GM06990 (cell line): ENCODE measurements around the gene PTPN4.

ENCODE experiments used
- DNase-seq: peaks from one replicate; pipeline ENCODE4 v3.0.0-alpha.2; 2011; ENCODE audit not compliant: insufficient read length; ENCODE audit errors: extremely low read depth
- H3K27me3 ChIP-seq: replicated peaks from 2 replicates; pipeline ENCODE4 v1.6.0; 2011; ENCODE audit warnings: low read length; ENCODE audit not compliant: control insufficient read depth, insufficient read depth
- H3K36me3 ChIP-seq: 2 replicates; pipeline ENCODE4 v1.5.1; 2011; ENCODE audit warnings: low read length; ENCODE audit not compliant: control insufficient read depth, insufficient read depth
- H3K4me3 ChIP-seq: replicated peaks from 2 replicates; pipeline ENCODE4 v1.5.1; 2011; ENCODE audit warnings: low read depth, mild to moderate bottlenecking, control low read depth, low read length
- CTCF ChIP-seq: IDR thresholded peaks from 2 replicates; pipeline ENCODE4 v1.5.1; 2011; ENCODE audit warnings: low read length, control low read depth, mild to moderate bottlenecking, inconsistent platforms; ENCODE audit not compliant: insufficient read depth, poor library complexity, severe bottlenecking

PTPN4 gene

GRCh38 chr2:119862127-119862889 is 102.6 kb downstream of the PTPN4 start:
- Histone ChIP-seq H3K4me3 (no peak overlapping the region), H3K27me3 (no peaks in the 10 kb centered on the region), H3K36me3 (no peaks in the 10 kb centered on the region)
- DNase-seq, result peak; percentile 47
- no peak for TF ChIP-seq CTCF

- Histone ChIP-seq H3K27me3 (no peaks in the 10 kb centered on the region), H3K36me3 (no peaks in the 10 kb centered on the region), H3K4me3 (no peak overlapping the region)
- no peak for DNase-seq
- TF ChIP-seq CTCF, result no peak
These were observed 104.6 kb downstream of the PTPN4 start for GRCh38 chr2:119864318-119864717.

DNA sequence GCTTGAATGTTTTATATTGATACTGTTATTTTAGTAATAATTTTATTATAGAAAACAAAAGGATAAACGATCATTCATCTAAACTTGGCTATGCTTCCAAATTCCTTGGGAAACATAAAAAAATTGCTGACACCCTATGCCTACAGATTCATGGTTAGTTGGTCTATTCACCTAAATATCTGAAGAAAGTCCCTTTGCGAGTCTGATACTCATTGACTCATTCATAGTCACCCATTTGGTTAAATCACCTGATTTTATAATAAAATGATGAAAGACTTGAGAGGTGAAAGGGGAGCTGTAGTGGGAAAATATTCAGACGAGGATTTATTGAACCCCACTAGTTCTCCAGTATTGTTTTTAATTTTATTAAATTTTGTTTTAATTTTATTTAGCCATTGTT is 112.0 kb downstream of the PTPN4 start:
- H3K27me3 ChIP-seq, result no peaks in the 10 kb centered on the region
- no peak for TF ChIP-seq CTCF
- H3K36me3 ChIP-seq, result no peaks in the 10 kb centered on the region
- DNase-seq, result no peak
- no peak overlapping the region for H3K4me3 ChIP-seq

- H3K4me3 ChIP-seq, result no peak overlapping the region
- no peaks in the 10 kb centered on the region for H3K36me3 ChIP-seq
- DNase-seq, result no peak
- TF ChIP-seq CTCF, result no peak
- no peaks in the 10 kb centered on the region for H3K27me3 ChIP-seq
These were observed 113.9 kb downstream of the PTPN4 start for GRCh38 chr2:119873350-119874315.

- no peak for DNase-seq
- no peak overlapping the region for H3K4me3 ChIP-seq
- no peaks in the 10 kb centered on the region for H3K27me3 ChIP-seq
- H3K36me3 ChIP-seq, result no peaks in the 10 kb centered on the region
- no peak for TF ChIP-seq CTCF
These were observed 119.8 kb downstream of the PTPN4 start for GRCh38 chr2:119879502-119879901.
